HUES64 (cell line): ENCODE data around the gene MAGI1.
"Not testable (repeated sequence)": the region's sequence is repeated elsewhere in the genome, so short reads cannot be mapped to it uniquely, and the experiment has no call there.

Experiments used
- H3K27ac ChIP-seq: 2 replicates; pipeline ENCODE4 v1.7.0; 2013; ENCODE audit warnings: low read depth, low read length, inconsistent platforms
- H3K27me3 ChIP-seq: 2 replicates; pipeline ENCODE4 v1.6.1; 2013; ENCODE audit warnings: mild to moderate bottlenecking, low read length; ENCODE audit not compliant: insufficient read depth
- H3K36me3 ChIP-seq: 2 replicates; pipeline ENCODE4 v1.6.1; 2013; ENCODE audit warnings: mild to moderate bottlenecking, low read length; ENCODE audit not compliant: insufficient read depth
- H3K4me1 ChIP-seq: 2 replicates; pipeline ENCODE4 v1.6.1; 2013; ENCODE audit warnings: mild to moderate bottlenecking, low read length, moderate library complexity; ENCODE audit not compliant: insufficient read depth
- H3K4me3 ChIP-seq: 2 replicates; pipeline ENCODE4 v1.5.1; 2013; ENCODE audit warnings: mild to moderate bottlenecking, low read length, moderate library complexity
- H3K9ac ChIP-seq: 2 replicates; pipeline ENCODE4 v1.6.1; 2013; ENCODE audit warnings: mild to moderate bottlenecking, low read depth, low read length
- H3K9me3 ChIP-seq: 2 replicates; pipeline ENCODE4 v1.6.1; 2013; ENCODE audit warnings: low read depth, low read length; ENCODE audit not compliant: insufficient read depth
- WGBS: fragments of 150-250, 120-280 bp; methylation state at CpG from one replicate; pipeline ENCODE4 v1.1.7; 2013; ENCODE audit warnings: missing lambda C conversion rate; 5-methylcytosine and 5-hydroxymethylcytosine counted together

Gene MAGI1

DNA sequence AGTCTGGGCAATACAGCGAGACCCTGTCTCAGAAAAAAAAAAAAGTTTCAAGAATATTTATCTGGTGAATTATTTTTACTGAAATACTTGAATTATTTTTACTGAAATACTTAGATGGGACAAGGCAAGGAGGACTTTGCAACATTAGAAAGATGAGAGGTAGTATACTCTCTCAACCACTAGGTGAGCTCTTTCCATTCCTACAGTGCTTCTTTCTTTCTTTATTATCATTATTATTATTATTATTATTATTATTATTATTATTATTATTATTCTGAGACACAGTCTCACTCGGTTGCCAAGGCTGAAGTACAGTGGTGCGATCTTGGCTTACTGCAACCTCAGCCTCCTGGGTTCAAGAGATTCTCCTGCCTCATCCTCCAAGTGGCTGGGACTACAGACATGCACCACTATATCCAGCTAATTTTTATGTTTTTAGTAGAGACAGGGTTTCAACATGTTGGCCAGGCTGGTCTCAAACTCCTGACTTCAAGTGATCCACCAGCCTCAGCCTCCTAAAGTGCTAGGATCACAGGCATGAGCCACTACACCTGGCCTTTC lies 468.8 kb downstream of the MAGI1 start:
- Histone ChIP-seq H3K36me3 (no peaks in the 10 kb centered on the region), H3K9ac (no peak overlapping the region), H3K4me3 (no peak overlapping the region), H3K9me3 (no peaks in the 10 kb centered on the region), H3K27ac (no peak overlapping the region), H3K4me1 (0 out of 2 replicates have a peak, but pooled peaks cover 2% of the 10 kb centered on the region), H3K27me3 (no peaks in the 10 kb centered on the region)
- 85% methylated on average over 2 of the region's 3 CpGs for WGBS

DNA sequence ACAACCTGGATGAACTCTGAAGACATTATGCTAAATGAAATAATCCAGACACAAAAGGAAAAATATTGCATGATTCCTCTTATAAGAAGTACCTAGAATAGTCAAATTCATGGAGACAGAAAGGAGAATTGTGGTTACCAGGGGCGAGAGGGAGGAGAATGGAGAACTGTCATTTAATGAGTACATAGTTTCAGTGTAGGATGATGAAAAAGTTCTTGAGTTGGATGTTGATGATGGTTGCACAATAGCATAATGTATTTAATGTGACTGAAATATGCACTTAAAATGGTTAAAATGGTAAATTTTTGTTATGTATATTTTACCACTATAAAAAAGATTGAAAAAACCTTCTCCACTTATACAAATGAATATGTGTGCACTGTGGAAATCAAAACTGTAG lies 469.6 kb downstream of the MAGI1 start:
- Histone ChIP-seq H3K27me3 (no peaks in the 10 kb centered on the region), H3K4me3 (no peak overlapping the region), H3K36me3 (no peaks in the 10 kb centered on the region), H3K9ac (no peak overlapping the region), H3K4me1 (peaks cover 7% of the 10 kb centered on the region; the same call in 1 of the 2 replicates), H3K9me3 (no peaks in the 10 kb centered on the region), H3K27ac (no peak overlapping the region)
- 93% methylated on average over 1 of the region's 1 CpG for WGBS

DNA sequence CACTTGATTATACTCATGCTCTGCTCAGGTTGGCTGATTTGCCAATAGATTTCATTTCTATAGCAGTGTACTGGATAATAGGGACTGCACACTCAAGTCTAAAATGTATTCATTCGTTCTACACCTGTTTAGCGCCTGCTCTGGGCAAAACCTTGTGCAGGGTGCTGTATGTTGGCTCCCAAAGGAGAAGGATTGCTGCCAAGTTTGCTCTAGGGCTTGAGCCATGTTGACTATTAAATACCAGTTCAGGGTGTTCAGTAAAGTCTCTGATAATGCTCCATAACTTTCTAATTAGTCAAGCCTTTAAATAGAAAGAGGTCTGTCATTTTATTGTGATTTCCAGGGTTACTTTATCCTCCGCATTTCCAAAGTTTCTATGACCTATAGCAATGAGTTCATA lies 470.2 kb downstream of the MAGI1 start:
- Histone ChIP-seq H3K4me1 (peaks cover 13% of the 10 kb centered on the region; the same call in 1 of the 2 replicates), H3K9me3 (no peaks in the 10 kb centered on the region), H3K36me3 (no peaks in the 10 kb centered on the region), H3K27ac (no peak overlapping the region), H3K4me3 (no peak overlapping the region), H3K9ac (no peak overlapping the region), H3K27me3 (no peaks in the 10 kb centered on the region)
- WGBS = 98% methylated on average over 3 of the region's 3 CpGs

DNA sequence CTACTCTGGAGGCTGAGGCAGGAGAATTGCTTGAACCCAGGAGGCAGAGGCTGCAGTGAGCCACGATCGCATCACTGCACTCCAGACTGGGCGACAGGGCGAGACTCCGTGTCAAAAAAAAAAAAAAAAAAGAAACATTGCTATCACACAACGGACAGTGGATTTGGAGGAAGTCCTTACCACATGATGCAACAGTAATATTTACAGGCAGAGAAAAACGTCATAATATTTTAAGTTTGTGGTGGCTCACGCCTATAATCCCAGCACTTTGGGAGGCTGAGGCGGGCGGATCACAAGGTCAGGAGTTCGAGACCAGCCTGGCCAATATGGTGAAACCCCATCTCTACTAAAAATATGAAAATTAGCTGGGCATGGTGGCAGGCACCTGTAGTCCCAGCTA lies 473.0 kb downstream of the MAGI1 start:
- peaks cover 21% of the 10 kb centered on the region for H3K4me1 ChIP-seq
- H3K9ac ChIP-seq, H3K36me3 ChIP-seq, H3K9me3 ChIP-seq, H3K4me3 ChIP-seq, H3K27me3 ChIP-seq, H3K27ac ChIP-seq: not testable (repeated sequence)
- 96% methylated on average over 9 of the region's 11 CpGs for whole genome bisulfite sequencing

DNA sequence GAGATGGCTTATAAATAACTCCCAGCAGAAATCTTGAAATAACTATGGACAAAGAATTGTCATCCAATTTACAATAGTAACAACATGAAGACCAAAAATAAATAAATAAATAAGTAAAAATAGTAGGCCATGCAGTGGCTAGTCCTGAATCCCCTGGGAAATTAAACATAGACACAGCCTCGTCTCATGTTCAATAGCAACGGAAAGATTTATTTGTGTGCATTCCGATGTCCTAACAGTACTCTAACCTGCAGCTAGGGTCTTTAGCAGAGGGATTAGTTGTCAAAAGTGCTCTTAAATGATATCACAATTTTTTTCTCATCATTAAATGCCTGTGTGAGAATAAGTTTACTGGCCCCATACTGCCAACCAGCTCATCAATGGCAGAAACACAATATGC lies 474.2 kb downstream of the MAGI1 start:
- H3K4me1 ChIP-seq = peaks cover 18% of the 10 kb centered on the region
- no peaks in the 10 kb centered on the region for H3K27me3 ChIP-seq
- H3K36me3 ChIP-seq = no peaks in the 10 kb centered on the region
- WGBS = 92% methylated on average over 3 of the region's 3 CpGs
- H3K9ac ChIP-seq = no peak overlapping the region
- no peak overlapping the region for H3K27ac ChIP-seq
- no peaks in the 10 kb centered on the region for H3K9me3 ChIP-seq
- no peak overlapping the region for H3K4me3 ChIP-seq

DNA sequence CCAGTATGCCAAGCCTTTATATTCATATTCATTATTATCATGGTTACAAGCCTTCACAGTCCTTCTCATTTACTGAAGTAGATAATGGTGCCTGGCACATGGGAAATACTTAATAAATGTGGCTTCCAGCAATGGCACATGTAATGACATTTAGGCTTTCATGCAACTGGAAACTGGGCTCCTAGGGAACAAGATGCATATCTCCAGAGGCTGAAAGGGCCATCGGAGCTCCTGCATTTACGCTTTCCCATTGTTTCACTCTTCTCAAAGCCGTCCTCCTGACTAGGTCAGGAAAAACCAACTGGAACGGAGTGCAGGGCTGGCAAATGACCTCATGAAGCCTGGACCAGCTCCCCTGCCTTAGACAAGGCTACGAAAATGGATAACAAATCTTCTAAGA lies 474.9 kb downstream of the MAGI1 start:
- Histone ChIP-seq H3K9ac (no peak overlapping the region), H3K27ac (no peak overlapping the region), H3K4me1 (peaks cover 22% of the 10 kb centered on the region), H3K4me3 (no peak overlapping the region), H3K27me3 (no peaks in the 10 kb centered on the region), H3K36me3 (no peaks in the 10 kb centered on the region), H3K9me3 (no peaks in the 10 kb centered on the region)
- 79% methylated on average over 5 of the region's 5 CpGs for WGBS

DNA sequence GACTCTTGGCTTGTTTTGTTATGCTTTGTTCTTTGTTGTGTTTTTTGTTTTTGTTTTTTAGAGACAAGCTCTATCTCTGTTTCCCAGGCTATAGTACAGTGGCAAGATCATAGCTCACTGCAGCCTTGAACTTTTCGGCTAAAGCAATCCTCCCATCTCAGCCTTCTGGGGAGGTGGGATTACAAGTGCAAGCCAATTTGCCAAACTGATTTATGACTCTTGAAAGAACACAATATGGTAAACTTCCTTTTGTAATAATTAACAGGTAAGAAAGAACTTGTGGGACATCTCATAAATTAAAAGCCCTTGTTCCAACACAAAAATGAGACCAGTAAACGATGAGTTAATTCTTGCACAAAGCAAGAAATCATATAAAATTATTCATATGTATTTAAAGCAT lies 476.3 kb downstream of the MAGI1 start:
- no peak overlapping the region for H3K9ac ChIP-seq

DNA sequence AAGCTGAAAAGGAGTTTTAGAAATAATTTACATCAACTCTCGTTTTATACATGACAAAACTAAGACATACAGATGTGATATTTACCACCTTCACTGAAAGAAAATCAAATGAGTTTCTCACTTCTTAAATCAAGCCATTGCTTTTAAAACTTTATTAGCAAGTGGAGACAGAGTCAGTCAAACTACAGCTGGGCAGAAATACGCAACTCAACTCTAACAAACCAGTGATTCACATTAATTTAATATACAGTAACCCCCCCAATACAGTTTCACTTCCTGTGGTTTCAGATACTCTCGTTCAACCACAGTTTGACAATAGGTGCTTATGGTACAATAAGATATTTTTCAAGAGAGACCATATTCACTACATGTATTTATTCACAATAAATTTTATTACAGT lies 477.1 kb downstream of the MAGI1 start:
- H3K27ac ChIP-seq = no peak overlapping the region; the same call in 1 of the 2 replicates
- H3K36me3 ChIP-seq = no peaks in the 10 kb centered on the region
- no peak overlapping the region for H3K9ac ChIP-seq
- no peaks in the 10 kb centered on the region for H3K9me3 ChIP-seq
- H3K4me1 ChIP-seq = peaks cover 28% of the 10 kb centered on the region
- no peak overlapping the region for H3K4me3 ChIP-seq
- 90% methylated on average over 2 of the region's 3 CpGs for WGBS
- H3K27me3 ChIP-seq = no peaks in the 10 kb centered on the region

More for the DNA sequence above, 476.3 kb downstream of the MAGI1 start:
- Histone ChIP-seq H3K27ac (no peak overlapping the region), H3K9me3 (no peaks in the 10 kb centered on the region), H3K4me3 (no peak overlapping the region), H3K36me3 (no peaks in the 10 kb centered on the region), H3K4me1 (peaks cover 28% of the 10 kb centered on the region), H3K27me3 (no peaks in the 10 kb centered on the region)
- 100% methylated on average over 1 of the region's 2 CpGs for WGBS

DNA sequence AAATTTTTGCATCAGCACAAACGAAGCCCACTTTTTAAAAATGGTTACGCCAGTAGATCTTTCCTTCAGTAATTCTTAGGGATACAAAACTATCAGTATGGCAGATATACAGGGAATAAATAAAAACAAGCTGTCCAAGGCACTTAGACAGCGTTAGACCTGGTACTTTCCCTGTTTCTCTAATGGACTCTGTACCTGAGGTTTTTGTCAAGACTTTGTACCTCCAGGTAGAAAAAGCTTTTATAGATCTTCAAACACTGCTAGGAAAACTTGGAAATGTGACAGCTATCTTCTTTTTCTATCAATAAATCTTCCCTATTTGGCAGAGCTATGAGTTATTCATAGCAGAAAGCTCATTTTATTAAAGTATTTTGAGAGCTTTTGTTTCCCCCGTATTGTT lies 477.8 kb downstream of the MAGI1 start:
- Histone ChIP-seq H3K9me3 (no peaks in the 10 kb centered on the region), H3K27ac (no peak overlapping the region), H3K36me3 (no peaks in the 10 kb centered on the region), H3K4me1 (peaks cover 28% of the 10 kb centered on the region), H3K4me3 (no peak overlapping the region), H3K27me3 (no peaks in the 10 kb centered on the region), H3K9ac (no peak overlapping the region)
- WGBS = 89% methylated on average over 3 of the region's 4 CpGs

DNA sequence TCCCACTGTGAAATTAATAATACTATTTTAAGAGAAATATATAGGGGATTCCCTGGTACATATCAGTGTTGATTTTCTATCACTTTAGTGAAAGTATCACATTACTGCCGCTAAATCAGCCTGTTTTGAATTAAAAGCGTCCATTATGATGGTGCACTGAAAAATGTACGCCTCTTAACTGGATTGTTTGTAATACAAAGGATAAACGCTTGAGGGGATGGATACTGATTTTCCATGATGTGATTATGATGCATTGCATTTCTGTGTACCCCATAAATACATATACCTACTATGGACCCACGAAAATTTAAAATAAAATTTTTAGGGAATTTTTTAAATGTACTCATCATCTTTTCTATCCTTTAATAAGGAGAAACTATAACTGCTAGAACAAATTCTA lies 478.6 kb downstream of the MAGI1 start:
- 96% methylated on average over 4 of the region's 5 CpGs for WGBS
- Histone ChIP-seq H3K4me3 (no peak overlapping the region), H3K4me1 (peaks cover 28% of the 10 kb centered on the region)

DNA sequence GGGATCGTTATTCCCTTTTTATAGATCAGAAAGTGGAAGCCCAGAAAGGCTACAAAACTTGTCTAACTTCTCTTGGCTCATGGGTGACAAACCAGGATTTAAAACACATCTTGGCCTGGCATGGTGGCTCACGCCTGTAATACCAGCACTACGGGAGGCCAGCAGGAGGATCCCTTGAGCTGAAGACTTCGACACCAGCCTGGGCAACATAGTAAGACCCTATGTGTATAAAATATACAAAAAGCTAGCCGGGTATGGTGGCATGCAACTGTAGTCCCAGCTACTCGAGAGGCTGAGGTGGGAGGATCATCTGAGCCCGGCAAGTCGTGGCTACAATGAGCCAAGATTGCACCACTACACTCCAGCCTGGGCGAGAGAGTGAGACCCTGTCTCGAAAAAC lies 479.1 kb downstream of the MAGI1 start:
- no peak overlapping the region for H3K27ac ChIP-seq
- H3K9me3 ChIP-seq = no peaks in the 10 kb centered on the region
- no peaks in the 10 kb centered on the region for H3K27me3 ChIP-seq
- no peak overlapping the region for H3K4me3 ChIP-seq
- no peak overlapping the region for H3K9ac ChIP-seq
- 95% methylated on average over 10 of the region's 10 CpGs for WGBS
- peaks cover 30% of the 10 kb centered on the region for H3K4me1 ChIP-seq
- no peaks in the 10 kb centered on the region for H3K36me3 ChIP-seq

More for the DNA sequence above, 478.6 kb downstream of the MAGI1 start:
- Histone ChIP-seq H3K27me3 (no peaks in the 10 kb centered on the region), H3K9me3 (no peaks in the 10 kb centered on the region), H3K9ac (no peak overlapping the region), H3K27ac (no peak overlapping the region), H3K36me3 (no peaks in the 10 kb centered on the region)

DNA sequence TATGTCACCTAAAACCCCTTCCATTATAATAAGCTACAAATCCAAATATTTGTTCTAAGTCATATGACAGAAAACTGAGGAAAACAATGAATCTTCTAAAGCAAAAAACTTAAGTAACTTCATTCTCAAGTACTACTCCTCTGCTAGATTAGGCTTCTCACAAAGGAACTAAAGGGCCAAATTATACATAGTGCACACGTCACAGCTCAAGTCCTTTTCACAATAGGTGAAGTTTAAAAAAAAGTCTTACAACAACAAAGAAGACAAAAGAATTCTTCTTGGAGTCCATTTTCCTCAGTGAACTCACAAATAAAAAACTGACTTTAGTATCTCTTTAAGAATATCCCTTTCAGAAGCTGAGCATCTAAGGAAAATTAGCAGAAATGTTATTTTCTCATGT lies 479.9 kb downstream of the MAGI1 start:
- Histone ChIP-seq H3K9me3 (no peaks in the 10 kb centered on the region), H3K9ac (no peak overlapping the region), H3K36me3 (no peaks in the 10 kb centered on the region), H3K4me1 (peaks cover 29% of the 10 kb centered on the region), H3K27ac (no peak overlapping the region), H3K4me3 (no peak overlapping the region), H3K27me3 (no peaks in the 10 kb centered on the region)
- 95% methylated on average over 1 of the region's 1 CpG for WGBS
